Activated CD8-positive, alpha-beta memory T cell treated with anti-CD3 and anti-CD28 coated beads, Interleukin-2, amount 50 U/mL, for 1 hour (primary cell): ENCODE data around the gene SEPTIN11.

Source experiments
- DNase-seq: peaks from one replicate; pipeline ENCODE4 v3.0.0-alpha.2; 2020; ENCODE audit errors: extremely low read depth

The SEPTIN11 gene

DNA sequence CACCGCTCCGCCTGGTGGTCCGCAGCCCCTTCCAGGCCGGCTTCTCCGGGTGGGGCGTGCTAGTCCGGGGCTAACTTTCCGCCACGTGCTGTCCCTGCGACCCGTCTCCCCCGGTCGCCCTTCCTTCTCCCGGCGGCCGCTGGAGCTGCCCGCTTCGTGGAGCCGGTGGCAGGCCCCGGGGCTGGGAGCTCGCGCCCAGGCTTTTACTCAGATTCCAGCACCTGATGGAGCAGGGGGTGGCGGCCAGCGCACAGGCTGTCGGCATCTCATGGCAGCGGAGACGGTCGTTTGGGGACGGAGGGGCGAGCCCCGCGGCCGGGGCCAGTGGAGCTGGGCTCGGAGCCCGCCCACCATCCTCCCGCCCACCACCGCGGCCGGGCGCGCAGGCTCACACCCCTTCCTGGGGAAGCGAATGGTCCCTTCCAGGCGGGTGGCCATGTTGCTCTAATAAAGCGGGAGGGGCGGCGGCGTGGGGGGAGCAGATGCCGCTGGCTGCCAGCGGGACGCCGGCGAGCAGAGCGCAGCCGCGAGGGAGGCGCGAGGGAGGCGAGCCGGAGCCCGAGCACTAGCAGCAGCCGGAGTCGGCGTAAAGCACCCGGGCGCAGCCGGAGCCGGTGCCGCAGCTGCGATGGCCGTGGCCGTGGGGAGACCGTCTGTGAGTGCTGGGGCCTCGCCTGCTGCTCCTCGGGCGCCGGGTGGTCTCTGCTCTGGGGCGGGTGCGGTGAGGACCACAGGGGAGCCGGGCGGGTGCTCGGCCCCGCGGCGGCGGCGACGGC is at the start of gene SEPTIN11:
Gene SEPTIN11 (plus strand): TSS at position 477 of the 776 bp plus-strand sequence. CDS start 152 bp downstream, at position 629.
- peak; percentile 77 for DNase-seq

DNA sequence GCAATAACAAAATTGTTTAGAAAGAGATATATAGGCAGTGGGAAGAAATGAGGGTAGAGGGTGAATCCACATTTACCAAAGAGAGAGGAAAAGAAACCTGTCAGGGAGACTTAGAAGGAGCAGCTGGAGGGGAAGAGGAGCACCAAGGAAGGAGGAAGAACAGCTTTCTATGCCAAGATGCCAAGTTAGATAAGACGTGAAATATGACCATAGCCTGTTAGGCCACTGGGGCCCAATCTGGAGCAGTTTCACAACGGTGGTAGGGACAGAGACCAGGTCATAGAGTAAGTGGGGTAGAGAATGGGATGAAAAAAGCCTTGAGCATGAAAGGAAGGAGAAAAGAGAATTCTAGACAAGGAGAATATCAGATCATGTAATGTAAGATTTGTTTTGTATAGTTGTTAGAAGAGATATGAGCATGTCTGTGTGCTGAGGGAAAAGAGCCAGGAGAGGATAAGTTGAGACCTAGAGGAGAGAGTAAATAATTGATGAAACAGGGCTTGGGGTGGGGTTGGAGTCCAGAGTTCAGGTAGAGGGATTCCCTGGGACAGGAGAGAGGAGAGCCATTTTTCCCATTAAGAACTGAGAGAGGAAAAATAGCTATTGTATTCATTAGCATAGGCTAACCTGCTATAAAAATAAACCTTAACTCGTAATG is 47.2 kb upstream of the SEPTIN11 start:
- DNase-seq, result no peak

DNA sequence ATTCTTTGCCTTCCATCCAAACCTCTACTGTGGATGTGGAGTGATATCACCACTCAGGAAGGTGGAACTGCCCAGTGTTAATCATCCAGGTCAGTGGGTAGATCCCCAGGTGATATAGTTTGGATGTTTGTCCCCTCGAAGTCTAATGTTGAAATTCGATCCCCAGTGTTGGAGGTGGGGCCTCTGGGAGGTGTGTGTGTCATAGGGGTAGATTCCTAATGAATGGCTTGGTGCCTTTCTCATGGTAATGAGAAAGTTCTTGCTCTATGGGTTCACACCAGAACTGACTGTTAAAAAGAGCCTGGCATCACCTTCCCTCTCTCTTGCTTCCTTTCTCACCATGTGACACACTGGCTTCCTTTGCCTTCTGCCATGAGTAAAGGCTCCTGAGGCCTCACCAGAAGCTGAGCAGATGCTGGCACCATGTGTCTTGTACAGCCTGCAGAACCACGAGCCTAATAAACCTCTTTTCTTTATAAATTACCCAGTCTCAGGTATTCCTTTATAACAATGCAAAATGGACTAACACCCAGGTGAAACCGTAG is 44.8 kb upstream of the SEPTIN11 start:
- DNase-seq, result no peak

DNA sequence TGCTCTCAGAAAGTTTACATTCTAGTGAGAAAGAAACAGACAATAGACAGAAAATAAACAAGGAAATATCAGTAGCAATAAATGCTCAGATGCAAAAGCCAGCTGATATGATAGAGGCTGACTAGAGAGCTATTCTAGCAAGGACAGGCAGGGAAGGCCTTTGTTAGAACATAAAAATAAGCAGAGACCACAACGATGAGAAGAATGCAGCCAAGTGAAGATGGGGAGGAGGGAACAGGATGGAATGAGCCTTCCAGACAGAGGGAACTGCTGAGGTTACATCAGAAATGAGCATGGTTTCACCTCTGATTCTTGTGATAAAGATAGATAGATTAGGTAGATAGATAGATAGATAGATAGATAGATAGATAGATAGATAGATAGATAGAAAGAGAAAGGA is 44.0 kb upstream of the SEPTIN11 start:
- no peak for DNase-seq

GRCh38 chr4:76909711-76910110 is 39.8 kb upstream of the SEPTIN11 start:
- DNase-seq, result no peak

DNA sequence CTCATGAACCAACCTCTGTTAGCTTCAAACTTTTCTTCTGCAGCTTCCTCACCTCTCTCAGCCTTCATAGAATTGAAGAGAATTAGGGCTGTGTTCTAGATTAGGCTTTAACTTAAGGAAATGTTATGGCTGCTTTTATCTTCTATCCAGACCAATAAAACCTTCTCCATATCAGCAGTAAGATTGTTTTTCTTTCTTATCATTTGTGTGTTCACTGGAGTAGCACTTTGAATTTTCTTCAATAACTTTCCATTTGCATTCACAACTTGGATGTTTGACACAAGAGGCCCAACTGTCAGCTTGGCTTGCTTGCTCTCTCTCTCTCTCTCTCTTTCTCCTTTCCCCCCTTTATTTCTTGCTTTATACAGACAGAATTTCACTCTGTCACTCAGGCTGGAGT is 28.8 kb upstream of the SEPTIN11 start:
- DNase-seq, result no peak

- no peak for DNase-seq
Measured at GRCh38 chr4:76923619-76924357, 25.8 kb upstream of the SEPTIN11 start.

- DNase-seq, result no peak
Measured at GRCh38 chr4:76926841-76927240, 22.7 kb upstream of the SEPTIN11 start.

- DNase-seq, result no peak
Measured at GRCh38 chr4:76930685-76931084, 18.9 kb upstream of the SEPTIN11 start.

DNA sequence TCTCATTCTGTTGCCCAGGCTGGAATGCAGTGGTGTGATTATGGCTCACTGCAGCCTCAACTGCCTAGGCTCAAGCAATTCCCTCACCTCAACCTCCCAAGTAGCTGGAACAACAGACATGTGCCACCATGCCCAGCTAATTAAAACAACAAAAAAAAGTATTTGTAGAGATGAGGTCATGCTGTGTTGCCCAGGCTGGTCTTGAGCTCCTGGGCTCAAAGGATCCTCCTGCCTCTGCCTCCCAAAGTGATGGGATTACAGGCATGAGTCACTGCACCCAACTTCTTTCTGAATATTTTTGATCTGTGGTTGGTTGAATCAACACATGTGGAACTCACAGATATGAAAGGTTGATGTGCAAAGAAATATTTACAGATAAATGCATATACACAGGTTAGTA is 18.5 kb upstream of the SEPTIN11 start:
- DNase-seq, result no peak

DNA sequence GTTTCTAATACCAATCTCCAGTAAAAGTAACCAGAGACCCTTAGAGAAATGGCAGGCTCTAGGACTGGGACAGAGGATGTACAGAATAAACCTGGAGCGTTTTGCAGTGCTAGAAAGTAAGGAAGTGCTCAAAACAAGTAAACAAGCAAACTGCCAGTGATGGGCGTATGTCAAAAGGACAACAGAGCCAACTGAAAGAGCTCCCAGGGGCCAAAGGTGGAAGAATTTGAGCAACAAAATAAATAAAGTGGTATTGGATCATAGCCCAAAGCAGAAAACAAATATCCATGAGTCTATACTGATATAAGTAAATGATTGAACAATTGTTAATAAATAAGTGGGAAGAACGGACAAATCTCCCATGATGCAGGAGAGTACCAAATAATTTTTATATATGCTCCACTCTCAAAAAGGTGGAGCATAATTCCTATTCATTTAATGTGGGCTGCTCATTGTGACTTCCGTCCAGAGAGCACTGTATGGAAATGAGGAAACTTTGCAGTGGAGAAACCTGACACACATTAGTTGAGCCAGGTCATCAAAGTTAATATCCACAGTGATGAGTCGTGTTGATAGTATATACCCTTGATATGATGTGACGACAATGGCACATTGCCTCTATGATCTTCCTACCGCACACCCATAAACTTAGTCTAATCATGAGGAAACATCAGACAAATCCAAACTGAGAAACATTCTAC is 17.8 kb upstream of the SEPTIN11 start:
- no peak for DNase-seq

DNA sequence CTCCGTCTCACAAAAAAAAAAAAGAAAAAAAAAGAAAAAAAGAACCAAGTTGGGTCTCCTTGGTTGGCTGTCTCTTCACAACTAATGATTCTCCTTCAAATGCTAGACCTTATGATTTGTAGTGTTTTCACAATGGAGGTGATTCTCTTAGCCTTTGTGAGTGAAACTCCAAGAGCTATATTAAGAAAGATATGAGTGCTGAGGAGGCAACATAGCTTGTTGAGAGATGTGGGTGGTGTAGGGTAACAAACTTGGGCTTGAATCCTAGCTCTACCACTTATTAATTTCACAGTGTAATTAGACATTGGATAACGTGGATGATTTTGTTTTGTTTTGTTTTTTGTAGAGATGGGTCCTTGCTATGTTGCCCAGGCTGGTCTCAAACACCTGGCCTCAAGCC is 10.4 kb upstream of the SEPTIN11 start:
- no peak for DNase-seq

- no peak for DNase-seq
Measured at GRCh38 chr4:76943129-76943620, 6.4 kb upstream of the SEPTIN11 start.

DNA sequence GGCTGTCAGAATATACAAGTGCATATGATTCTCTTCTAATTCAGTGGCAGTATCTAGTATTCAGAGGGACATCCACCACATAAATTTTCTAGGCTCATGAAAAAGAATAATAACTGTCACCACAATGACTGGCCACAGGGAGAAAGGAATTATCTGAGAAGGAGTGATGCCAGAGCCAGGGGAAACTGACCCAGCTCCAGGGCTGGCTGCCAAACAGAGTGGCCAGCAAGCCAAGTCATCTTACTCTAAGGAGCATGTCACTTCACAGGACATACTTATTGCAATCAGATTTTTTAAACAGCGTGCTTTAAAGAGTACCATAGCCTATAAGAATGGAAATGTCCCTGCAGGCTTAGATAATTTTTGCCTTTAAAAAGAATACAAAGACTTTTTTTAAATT is 5.8 kb upstream of the SEPTIN11 start:
- no peak for DNase-seq

DNA sequence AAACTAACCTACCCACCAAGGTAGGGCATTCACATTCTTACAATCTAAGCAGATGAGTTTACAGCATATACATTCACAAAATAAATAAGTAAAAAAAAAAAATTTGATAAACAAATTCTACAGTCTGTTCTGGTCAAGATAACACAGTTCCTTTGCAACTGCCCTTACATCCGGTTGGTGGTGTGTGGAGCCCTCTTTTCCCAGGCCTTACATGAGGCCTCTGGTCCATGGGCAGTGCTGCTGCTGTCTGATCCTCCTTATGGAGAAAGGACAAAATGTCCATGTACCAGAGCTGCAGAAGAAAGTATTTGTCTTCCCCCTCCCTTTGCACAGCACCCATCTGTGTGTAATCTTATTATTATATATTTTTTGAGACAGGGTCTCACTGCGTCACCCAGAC is 2.2 kb upstream of the SEPTIN11 start:
- no peak for DNase-seq

DNA sequence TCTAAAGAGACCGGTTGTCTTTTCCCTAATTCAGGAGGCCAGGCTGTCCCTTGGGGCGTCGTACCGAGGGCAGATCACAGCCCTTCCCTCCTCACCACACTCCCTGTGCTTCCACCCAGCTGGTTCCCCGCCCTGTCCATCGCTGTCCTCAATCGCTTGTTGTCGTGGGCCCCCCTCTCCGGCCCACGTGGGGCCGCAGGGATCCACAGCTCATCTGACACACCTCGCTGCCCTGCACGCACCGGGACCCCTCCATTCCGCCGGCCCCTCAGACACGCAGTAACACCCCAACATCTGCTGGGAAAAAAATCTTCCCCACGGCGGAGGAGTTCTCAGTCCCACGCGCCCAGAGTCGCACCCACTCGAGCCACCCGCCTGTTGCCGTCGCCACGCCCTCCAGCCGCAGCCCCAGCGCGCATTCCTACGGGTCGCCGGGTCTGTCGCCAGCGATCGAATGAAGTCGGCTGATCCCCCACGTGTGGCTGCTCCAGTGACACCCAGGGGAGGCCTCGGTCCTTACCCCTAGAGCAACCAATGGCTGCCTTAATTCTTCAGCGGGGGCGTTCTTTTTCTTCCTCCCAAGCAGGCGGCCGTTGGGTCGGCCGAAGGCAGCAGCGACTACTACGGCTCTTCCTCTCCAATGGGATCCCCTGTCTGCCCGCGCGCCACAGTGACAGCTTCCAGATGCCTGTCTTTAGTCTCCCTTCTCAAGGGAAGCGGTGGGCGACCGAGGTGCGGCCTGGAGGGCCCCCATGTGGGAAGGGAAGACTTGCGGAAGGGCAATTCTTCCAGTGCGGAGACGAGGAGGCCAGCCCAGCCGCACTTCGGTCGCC is 893 bp upstream of the SEPTIN11 start:
- peak; percentile 47 for DNase-seq

DNA sequence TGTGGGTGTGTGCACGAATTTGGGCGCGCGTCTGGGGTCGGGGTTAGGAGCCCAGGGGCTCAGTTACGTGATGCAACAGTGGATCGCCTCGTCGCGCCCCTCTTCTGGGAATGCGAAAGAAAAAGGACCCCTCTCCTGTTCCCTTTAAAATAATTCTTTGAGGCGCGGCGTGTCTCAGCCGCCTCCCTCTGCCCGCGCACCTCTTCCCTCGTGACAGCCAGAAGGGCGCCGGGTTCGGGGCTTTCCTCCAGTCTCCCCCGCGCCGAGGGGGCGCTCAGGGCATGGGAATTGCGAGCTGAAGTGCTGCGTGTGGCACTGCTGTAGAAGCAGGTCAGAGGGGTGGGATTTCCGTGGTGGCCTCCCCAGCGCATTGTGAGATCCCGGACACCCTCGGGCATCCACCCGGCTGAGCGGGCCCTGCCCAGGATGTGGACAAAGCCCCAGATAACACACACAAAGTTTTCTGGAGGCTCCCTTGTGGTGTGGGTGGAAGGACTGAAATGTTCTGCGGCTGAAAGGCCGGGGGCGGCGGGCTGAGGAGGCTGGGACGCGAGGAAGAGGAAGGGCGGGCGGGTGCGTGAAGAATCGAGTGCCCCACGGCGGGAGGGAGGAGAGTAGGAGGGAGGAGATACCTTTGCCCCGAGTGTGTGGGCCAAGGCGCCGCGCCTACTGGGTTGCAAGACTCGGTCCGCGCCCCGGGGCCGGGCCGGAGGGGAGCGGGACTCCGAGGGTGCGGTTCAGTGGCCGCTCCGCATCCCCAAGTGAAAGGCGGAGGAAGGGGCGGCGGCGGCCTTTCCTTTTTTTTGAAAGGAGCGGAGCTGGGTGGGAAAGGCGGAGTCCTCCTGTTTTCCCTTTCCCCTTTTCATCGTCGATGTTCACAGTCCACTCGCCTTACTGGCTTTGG is 752 bp downstream of the SEPTIN11 start:
- DNase-seq, result peak; percentile 3

DNA sequence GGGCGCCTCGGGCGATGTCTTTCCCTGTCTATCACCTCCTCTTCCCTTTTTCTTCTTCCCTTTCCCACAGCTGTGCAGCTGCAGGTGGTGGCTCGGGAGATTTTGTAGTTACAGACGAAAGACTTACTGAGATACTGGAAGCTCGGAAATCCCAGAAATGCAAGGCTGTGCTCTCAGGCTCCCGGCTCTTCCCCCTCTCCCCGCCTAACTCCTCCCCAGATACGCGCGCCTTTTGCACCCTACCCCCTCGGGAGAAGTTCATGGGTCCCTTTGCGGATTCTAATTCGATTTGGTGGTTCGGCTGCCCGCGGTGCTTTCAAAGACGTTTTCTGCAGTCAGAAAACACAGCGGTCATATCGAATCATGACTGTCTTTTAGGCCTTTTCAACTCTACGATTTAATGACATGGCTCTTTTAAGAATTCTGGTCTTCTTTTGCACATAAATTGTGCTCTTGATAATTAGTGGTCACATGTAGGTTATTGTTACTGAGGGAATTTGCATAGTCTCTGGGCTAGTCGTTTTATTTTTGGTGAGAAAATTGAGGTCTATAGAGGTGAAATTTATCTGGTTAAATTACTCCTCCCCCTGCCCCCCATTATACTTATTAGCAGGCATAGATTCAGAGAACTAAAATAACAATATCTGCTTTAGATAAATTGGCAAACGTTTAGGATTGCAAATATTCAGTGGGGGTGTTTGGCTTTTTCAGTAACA is 1.6 kb downstream of the SEPTIN11 start:
- no peak for DNase-seq

DNA sequence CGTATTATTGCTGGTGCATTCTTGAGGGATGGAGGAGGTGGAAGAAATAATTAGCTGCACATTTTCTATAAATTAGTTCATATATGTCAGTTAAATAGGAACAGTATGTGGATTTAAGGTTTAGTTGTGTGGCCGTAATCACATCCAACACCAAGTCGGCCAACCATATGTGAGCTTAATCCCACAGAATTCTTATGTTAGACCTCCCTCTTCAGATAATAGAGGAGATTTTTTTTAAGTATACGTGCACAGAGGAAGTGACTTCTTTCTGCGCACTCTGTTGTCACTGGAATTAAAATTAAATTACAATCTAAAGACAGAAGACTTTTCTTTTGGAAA is 2.1 kb downstream of the SEPTIN11 start:
- DNase-seq, result no peak
